Suprapubic skin (tissue), 4 donors: ENCODE measurements around the gene GPC5. TPM values are rescaled to one million over a fixed set of nuclear protein-coding genes. Genes with fewer than 3 reads are reported as not detected.

ENCODE experiments used
- DNase-seq, 2 donors: peaks; one replicate each; pipeline ENCODE4 v3.0.0-alpha.2; 2019; ENCODE audit warnings: low spot score in 2 of 2
- H3K27ac ChIP-seq: fragments of 200-600 bp; sonication (generic); one replicate; pipeline ENCODE4 v1.5.1; 2019
- H3K27me3 ChIP-seq: fragments of 200-600 bp; sonication (generic); one replicate; pipeline ENCODE4 v1.5.1; 2019
- H3K36me3 ChIP-seq: fragments of 200-600 bp; sonication (generic); one replicate; pipeline ENCODE4 v1.5.1; 2019
- H3K4me1 ChIP-seq: fragments of 200-600 bp; sonication (generic); one replicate; pipeline ENCODE4 v1.5.1; 2019
- H3K4me3 ChIP-seq: fragments of 200-600 bp; sonication (generic); one replicate; pipeline ENCODE4 v1.5.1; 2019; ENCODE audit warnings: mild to moderate bottlenecking
- H3K9me3 ChIP-seq: fragments of 200-600 bp; sonication (generic); one replicate; pipeline ENCODE4 v1.5.1; 2019
- CTCF ChIP-seq, 2 donors: fragments of 200-600 bp in 1 of 2; fragments of 450-650 bp in 1 of 2; sonication (generic) in 1 of 2; IDR thresholded peaks; one replicate each; pipeline ENCODE4 v1.5.1; 2016 to 2019; ENCODE audit warnings: antibody characterized with exemption in 2 of 2, mild to moderate bottlenecking in 1 of 2, moderate library complexity in 1 of 2
- EP300 ChIP-seq: sonication (generic); formaldehyde crosslinking; IDR thresholded peaks from one replicate; pipeline ENCODE4 v1.6.1; 2017; ENCODE audit warnings: antibody characterized with exemption
- POLR2A ChIP-seq, 2 donors: fragments of 450-650 bp; IDR thresholded peaks; one replicate each; pipeline ENCODE4 v1.6.1; 2017; ENCODE audit warnings: antibody characterized with exemption in 2 of 2, mild to moderate bottlenecking in 2 of 2, moderate library complexity in 2 of 2
- POLR2AphosphoS5 ChIP-seq, 3 donors: sonication (generic); formaldehyde crosslinking; IDR thresholded peaks; one replicate each; pipeline ENCODE4 v1.6.1; 2017; ENCODE audit warnings: antibody characterized with exemption in 3 of 3
- WGBS: methylation state at CpG from one replicate; pipeline ENCODE4 v1.1.5; 2018; 5-methylcytosine and 5-hydroxymethylcytosine counted together
- total RNA-seq, 4 donors: library from RNA; depleted of rRNA; stranded (reverse); fragments of >200 nt; gene quantifications; one replicate each; pipeline ENCODE4 v1.1.0, GENCODE V29; 2016

GPC5 gene
- total RNA-seq, 4 donors from 2014 or later, result 0.55 TPM; not detected in 3

GRCh38 chr13:91370501-91370900 is 27.9 kb upstream of the GPC5 start:
- Histone ChIP-seq H3K27me3 (no peaks in the 10 kb centered on the region), H3K27ac (no peak overlapping the region), H3K4me1 (no peaks in the 10 kb centered on the region), H3K36me3 (no peaks in the 10 kb centered on the region), H3K4me3 (no peak overlapping the region), H3K9me3 (no peaks in the 10 kb centered on the region)
- 53% methylated on average over 2 of the region's 2 CpGs for WGBS
- DNase-seq, result no peak
- TF ChIP-seq POLR2A (IDR thresholded peaks at IDR 0.05), result no peak
- TF ChIP-seq CTCF (IDR thresholded peaks at IDR 0.05), result no peak
- no peak for TF ChIP-seq POLR2AphosphoS5 (IDR thresholded peaks at IDR 0.05)
- TF ChIP-seq EP300, result no peak

- H3K9me3 ChIP-seq, result no peaks in the 10 kb centered on the region
- H3K27me3 ChIP-seq, result no peaks in the 10 kb centered on the region
- 70% methylated on average over 3 of the region's 3 CpGs for WGBS
These were observed 25.5 kb upstream of the GPC5 start for GRCh38 chr13:91372911-91373310.

GRCh38 chr13:91375116-91375729 is 23.2 kb upstream of the GPC5 start:
- Histone ChIP-seq H3K27me3 (no peaks in the 10 kb centered on the region), H3K27ac (no peak overlapping the region), H3K36me3 (no peaks in the 10 kb centered on the region), H3K9me3 (no peaks in the 10 kb centered on the region), H3K4me1 (no peaks in the 10 kb centered on the region), H3K4me3 (no peak overlapping the region)
- 89% methylated on average over 4 of the region's 4 CpGs for WGBS
- TF ChIP-seq CTCF (IDR thresholded peaks at IDR 0.05) (peak in 1 of 2 donors; percentile 19), POLR2AphosphoS5 (IDR thresholded peaks at IDR 0.05) (no peak)
- no peak for DNase-seq

More at GRCh38 chr13:91372911-91373310, 25.5 kb upstream of the GPC5 start:
- Histone ChIP-seq H3K4me1 (no peaks in the 10 kb centered on the region), H3K27ac (no peak overlapping the region), H3K4me3 (no peak overlapping the region), H3K36me3 (no peaks in the 10 kb centered on the region)
- DNase-seq, result no peak
- TF ChIP-seq EP300, result no peak
- no peak for TF ChIP-seq CTCF (IDR thresholded peaks at IDR 0.05)
- TF ChIP-seq POLR2AphosphoS5 (IDR thresholded peaks at IDR 0.05), result no peak
- no peak for TF ChIP-seq POLR2A (IDR thresholded peaks at IDR 0.05)

- TF ChIP-seq CTCF (IDR thresholded peaks at IDR 0.05) (no peak), POLR2A (IDR thresholded peaks at IDR 0.05) (no peak), POLR2AphosphoS5 (IDR thresholded peaks at IDR 0.05) (no peak), EP300 (no peak)
- no peaks in the 10 kb centered on the region for H3K36me3 ChIP-seq
- H3K4me1 ChIP-seq, result no peaks in the 10 kb centered on the region
- no peak for DNase-seq
- no peak overlapping the region for H3K27ac ChIP-seq
- H3K4me3 ChIP-seq, result no peak overlapping the region
- H3K27me3 ChIP-seq, result no peaks in the 10 kb centered on the region
- no peaks in the 10 kb centered on the region for H3K9me3 ChIP-seq
These were observed 17.1 kb upstream of the GPC5 start for GRCh38 chr13:91381371-91381770.

GRCh38 chr13:91383836-91384235 is 14.6 kb upstream of the GPC5 start:
- no peak for DNase-seq
- no peaks in the 10 kb centered on the region for H3K36me3 ChIP-seq
- no peaks in the 10 kb centered on the region for H3K4me1 ChIP-seq
- 79% methylated on average over 4 of the region's 4 CpGs for WGBS
- H3K27me3 ChIP-seq, result no peaks in the 10 kb centered on the region
- H3K27ac ChIP-seq, result no peak overlapping the region
- TF ChIP-seq POLR2A (IDR thresholded peaks at IDR 0.05), result no peak
- no peak for TF ChIP-seq POLR2AphosphoS5 (IDR thresholded peaks at IDR 0.05)
- no peak for TF ChIP-seq CTCF (IDR thresholded peaks at IDR 0.05)
- no peak for TF ChIP-seq EP300
- no peak overlapping the region for H3K4me3 ChIP-seq
- H3K9me3 ChIP-seq, result no peaks in the 10 kb centered on the region
